Stimulated activated CD8-positive, alpha-beta memory T cell treated with anti-CD3 and anti-CD28 coated beads, Interleukin-7, amount 100 ng/mL, for 4 hours (primary cell): ENCODE results near the gene PRKCA.

ENCODE experiments used
- DNase-seq, 2 donors: peaks; one replicate each; pipeline ENCODE4 v3.0.0-alpha.2; 2020; ENCODE audit warnings: low read depth in 2 of 2

Gene PRKCA

DNA sequence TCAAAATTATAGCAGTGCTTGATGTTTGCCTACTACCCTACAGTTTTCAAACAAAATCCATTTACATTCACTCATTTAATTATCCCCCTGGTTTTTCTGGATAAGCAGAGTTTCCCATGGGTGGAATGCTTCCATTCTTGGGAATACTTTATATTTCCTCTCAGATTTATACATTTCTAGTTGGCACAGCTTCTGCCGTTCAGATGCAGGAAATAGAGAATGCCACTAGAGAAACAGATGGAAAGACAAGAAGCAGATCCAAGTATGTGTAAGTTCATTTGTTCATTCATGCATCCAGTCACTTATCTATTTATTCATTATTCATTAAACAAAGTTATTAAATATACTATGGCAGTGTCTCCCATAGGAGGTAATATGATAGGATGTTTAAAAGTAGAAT, 467.5 kb downstream of the PRKCA start:
- no peak for DNase-seq

DNA sequence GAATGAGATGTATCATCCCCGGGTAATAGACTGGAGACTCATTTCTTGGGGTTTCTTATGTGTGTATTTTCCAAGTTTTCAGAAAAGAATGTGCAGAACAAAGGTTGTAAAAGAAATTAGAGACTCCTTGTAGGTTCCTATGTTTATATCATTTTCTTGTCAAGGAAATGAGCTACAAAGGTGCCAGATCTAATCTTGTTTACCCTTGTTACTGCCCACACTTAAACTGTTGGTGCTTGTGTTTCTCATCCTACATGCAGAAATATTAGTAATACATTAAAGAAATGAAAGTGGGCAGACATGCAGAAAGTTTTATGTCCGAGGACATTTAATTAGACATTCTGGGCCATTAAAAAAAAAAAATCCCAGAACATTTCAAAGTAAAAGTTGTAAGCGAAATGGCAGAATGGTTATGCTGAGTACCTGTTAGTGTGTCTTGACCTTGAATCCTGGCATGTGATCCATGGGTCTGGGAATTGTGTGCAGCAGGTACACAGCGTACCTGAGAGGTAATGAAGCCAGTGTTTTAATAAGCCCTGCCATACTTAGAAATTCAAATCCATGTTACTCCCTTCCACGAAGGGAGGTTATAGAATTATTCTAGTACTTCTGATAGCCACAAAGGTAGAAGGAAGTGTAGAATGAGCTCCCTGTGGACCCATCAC, 469.9 kb downstream of the PRKCA start:
- DNase-seq: no peak

DNA sequence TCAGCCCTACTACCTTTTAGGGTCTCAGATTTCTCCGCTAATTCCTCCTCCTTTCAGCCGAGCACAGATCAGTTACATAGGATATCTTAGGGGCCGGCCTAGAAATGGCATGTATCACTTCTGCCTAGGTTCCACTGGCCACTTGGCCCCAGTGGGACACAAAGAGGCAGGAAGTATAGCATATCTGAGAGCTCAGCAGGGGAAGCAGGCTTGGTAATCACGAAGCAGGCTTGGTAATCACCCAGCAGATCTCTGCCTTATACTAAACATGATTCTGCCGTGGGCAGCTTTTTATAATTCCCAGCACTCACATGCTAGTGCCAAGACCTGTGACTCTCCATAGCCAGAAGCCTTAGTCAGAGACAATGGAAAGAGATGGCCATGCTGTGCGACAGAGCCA, 472.9 kb downstream of the PRKCA start:
- no peak for DNase-seq

DNA sequence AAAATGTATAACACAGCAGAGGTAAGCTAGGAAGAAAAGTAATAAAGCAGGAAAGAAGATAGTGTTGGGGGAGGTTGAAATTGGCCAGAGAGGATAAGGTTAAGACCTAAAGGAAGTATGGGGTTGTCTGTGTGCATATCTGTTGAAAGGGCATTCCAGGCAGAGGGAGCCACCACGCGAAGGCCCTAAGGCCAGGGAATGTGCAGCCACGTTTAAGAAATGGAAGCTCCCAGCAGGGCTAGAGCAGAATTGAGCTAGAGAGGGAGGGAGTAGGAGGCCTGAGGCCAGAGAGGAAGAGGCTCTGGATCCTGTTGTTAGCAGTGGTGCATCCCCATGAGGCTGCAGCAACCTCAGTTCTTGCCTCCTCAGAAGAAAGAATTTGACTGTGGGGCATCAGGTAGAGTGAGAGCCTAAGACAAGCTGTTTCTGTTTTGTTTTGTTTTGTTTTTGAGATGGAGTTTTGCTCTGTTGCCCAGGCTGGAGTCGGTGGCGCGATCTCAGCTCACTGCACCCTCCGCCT, 473.5 kb downstream of the PRKCA start:
- DNase-seq: no peak

DNA sequence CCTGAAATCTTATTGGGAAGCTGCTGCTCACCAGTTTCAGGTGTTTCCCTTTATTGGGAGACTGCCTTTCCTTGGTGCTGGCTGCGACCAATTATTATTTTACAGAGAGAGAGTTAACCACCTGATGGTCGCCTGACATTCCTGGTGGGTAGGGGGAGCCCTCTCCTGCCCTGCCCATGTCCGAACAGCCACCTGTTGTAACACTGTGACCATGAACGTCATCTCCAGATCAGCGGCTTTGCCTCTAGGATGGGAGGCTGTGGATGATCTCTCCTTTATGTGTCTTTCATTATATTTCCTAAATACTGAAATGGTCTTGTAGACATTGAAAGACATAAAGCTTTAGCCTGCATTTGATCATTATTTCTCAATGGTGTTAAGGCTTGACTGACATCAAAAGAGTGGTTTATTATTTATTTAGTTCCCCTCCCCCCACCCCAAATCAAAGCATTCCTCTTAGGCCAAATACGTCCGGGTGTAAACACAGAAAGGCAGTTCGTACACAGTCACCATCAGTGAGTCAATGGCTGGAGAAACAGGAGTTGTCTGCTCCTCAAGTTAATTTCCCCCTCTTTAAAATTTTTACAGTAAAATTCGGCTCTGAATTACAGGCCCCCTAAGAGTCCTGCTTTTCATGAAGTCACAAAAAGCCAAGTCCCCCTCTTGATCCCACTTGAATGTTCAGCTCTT, 474.7 kb downstream of the PRKCA start:
- DNase-seq: no peak

DNA sequence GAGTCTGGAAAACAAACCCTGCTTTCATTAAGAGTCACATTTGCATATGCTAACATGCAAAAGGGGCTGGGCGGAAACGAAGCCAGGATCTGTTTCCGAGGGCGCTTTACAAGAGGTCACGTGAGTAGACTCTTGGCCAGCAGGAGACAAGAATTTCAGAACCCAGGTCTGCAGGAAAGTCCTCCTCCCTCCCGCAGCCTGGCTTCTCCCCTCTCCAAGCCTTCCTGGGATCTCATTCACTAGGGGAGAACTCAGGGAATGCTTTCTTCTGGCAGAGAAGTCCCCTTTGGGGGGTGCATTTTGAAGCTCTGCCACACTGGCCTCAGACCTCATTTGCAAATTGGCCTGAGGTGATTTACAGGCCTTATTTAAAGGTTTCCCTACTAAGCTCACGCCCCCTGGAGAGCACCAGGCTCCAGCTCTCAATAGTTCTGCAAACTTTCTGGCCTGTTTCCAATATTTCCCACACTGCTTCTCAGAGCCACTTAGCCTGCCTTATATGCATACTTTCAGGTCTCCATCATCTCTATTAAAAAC, 475.3 kb downstream of the PRKCA start:
- no peak for DNase-seq

DNA sequence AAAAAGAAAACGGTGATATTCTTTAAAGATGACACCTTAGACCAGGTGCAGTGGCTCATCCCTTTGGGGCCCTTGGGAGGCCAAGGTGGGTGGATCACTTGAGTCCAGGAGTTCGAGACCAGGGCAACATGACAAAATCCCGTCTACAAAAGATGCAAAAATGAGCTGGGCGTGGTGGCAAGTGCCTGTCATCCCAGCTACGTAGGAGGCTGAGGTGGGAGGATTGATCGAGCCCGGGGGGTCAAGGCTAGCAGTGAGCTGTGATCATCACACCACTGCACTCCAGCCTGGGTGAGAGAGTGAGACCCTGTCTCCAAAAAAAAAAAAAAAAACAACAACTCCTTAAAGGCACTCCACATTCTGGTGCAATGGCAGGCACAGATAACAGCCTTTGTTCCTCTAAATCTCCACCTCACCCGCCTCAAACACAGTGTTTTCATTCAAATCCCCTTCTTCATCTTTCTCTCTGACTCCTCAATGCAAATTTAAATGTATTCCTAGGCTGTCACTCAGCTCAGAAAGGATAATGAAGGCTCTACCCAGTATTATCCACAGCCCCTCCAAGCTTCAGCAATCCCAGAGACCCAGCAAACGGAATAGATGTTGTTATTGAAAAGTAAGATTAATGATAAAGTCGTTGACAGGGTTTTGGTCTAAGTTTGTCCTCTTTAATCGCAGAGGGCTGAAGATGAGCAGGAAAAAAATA, 476.3 kb downstream of the PRKCA start:
- DNase-seq: no peak

DNA sequence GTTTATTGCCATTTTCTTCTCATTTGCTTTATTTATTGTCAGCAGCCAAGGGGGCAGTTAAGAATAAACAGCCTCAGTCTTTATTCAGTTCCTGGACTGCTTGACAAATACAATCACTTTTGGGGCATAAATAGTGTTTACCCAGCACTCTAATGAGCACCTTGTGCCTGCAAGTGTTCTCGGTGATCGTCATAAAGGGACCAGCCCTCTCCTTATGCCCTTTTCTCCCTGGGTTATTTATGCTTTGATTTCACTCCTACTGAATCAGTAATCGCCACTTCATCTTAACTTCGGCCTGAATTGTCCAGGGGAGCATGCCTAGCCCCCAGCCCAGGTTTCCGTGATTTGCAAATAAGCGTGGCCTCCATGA, 476.8 kb downstream of the PRKCA start:
- no peak for DNase-seq

DNA sequence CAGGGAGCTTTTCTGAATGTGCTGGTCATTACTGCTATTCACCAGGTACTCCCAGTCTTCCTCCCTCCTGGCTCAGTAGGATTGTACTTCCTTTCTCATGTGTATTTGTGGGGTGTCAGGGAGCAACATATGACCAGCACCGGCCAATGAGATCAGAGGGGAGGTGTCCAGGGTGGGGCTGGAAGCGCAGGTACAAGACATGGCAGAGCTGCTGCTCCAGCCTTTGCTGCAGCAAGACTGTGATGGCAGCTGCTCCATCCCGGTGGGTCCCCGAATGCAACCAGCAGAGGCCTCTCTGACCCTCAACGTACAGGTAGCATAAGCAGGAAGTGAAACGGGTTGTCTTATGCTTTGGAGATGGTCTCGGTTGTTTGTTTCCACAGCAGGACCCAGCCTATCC, 478.7 kb downstream of the PRKCA start:
- DNase-seq: no peak

DNA sequence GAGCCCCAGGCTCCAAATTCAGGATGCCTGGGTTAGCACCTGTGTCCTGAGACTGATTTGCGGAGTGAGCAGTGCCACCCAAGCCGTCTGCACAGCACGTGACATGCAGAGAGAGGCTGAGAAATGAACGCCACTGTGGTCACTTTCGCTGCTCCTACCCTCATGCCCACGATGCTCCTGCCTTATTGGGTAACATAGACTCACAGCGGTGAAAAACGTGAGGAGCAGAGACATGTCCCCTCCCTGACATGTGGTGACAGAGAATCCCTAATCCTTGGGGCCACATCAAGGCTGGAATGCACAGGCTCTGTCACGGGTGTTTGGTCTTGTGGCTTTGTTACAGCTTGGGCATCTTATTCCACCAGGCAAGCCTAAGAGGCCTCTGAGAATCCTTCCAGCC, 480.4 kb downstream of the PRKCA start:
- no peak for DNase-seq

DNA sequence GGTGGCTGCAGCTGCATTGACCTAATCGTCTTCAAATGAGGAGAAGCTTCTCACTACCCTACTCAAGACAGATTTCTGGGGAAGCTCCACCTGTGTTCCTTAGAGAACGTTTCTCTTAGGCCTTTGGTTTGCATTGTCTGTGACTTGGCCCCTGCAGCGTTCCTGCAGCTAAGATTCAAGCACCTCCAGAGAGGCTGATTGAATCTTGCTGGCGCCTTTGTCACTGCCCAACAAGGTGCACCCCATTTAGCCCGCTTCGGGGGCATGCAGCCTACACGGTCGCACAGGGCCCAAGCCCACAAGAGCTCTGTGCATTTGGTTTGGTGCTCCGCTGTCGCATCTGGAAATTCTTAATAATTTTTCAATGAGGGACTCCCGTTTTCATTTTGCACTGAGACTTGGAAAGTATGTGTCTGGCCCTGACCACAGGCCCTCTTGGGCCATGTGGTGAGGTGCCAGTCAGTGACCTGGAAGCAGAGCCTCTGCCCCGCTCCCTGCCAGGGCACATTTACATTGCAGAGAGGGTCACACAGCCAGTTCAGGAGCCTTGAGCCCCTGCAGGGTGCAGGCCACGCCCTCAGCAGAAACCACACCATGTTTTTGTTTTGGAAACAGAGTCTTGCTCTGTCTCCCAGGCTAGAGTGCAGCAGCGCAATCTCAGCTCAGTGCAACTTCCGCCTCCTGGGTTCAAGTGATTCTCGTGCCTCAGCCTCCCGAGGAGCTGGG, 481.4 kb downstream of the PRKCA start:
- DNase-seq: no peak

DNA sequence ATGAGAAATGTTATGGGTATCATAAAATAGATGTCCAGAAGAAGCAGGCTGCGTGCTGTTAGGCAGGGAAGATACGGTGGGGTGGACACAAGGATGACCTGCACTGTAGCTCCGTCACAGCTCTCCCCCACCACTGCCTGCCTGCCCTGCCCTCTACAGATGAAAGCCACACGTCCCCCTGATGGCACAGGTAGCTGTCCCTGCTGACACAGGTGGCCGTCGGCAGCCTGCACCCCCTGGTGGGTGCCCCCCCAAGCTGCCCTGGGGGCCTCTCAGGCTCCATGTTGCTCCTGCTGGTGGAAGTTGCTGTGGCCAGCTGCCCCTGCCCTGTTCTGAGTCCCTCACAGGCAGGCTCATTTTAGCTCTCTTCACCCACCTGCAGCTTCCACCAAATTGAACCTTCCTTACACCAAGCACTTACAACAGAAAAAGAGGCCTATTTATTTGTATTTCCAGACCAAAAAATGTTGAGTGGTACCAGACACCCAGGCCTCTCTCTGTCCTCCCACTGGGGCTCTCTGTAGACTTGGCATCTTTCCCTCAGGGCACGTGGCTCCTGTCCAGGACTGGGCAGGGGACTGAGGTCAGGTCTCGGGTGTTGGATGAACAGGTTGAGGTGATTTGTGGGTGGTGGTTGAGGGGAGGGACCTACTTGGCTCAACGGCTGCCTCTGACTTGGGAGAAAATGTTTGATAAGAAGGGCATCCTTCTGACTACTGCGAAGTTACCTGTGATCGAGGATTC, 482.4 kb downstream of the PRKCA start:
- no peak for DNase-seq

DNA sequence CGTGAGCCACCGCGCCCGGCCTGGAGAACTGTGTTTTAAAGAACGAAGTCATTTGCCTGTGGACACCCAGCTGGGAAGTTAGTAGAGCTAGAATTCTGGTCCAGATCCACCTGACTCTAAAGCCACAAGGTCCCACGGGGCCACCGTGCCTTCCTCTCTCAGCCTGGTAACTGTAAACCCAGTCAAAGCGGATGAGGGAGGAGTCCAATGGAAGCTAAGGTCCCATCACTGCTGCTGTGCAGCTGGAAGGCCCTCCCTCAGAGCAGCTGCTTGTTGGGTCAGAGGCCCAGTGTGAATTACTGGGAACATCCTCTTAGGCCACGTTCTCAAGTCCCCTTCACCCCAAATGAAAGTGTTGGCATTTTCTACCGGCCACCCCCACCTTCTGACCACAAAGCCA, 483.7 kb downstream of the PRKCA start:
- DNase-seq: no peak

DNA sequence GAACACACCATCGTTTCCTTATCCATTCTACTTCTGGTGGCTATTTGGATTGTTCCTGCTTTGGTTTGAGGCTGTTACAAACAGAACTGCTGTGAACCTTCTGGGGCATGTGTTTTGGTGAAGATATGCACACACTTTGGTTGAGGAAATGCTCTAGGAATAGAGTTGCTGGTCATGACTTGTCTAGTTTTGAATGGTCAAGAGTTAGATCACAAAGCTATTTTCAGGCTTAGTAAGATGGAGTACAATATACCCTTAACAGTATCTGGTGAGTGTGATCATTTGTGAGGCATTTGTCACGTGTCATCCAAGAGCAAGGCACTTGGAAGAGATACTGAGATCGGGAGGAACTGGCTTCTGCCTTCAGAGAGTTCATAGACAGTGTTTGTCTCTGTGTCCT, 485.5 kb downstream of the PRKCA start:
- no peak for DNase-seq

DNA sequence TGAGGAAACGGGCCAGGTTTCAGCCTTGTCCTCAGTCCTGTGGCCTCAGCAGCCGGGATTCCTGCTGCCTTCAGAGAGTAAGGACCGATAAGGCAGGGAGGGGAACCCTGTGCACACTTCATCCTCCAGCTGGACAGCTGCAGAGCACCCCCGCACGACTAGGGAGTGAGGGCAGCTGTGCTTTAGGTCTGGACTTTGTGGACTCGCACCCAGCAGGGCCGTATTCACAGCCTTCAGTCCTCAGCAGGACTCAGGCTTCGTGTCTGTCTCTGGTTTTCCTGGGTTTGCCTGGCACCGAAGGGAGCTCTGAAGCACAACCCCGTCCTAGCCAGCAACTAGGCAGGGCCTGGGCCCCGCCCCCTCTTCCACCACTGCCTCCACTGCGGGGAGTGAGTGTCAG, 486.7 kb downstream of the PRKCA start:
- no peak for DNase-seq

DNA sequence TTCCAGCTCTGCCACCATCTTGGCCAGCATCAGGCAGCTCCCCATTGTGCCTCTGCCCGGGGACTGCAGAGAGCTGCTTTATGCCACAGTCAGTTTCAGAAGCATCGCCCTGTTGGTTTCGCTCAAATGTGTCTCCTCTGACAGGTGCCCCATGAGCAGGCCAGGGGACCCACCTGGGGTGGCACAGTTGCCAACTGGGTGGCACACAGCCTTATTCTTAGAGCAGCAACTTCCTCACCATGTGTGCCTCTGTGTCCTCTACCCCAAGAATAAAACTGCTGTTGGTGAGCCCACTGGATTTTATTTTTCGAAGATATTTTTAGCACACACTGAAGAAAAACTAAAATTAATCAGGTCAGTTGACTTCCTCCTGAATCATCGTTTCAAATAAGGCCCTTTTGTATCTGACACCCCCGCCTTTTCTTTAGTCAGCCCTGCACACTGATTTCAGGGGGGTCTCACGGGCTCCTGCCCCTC, 487.6 kb downstream of the PRKCA start:
- no peak for DNase-seq

DNA sequence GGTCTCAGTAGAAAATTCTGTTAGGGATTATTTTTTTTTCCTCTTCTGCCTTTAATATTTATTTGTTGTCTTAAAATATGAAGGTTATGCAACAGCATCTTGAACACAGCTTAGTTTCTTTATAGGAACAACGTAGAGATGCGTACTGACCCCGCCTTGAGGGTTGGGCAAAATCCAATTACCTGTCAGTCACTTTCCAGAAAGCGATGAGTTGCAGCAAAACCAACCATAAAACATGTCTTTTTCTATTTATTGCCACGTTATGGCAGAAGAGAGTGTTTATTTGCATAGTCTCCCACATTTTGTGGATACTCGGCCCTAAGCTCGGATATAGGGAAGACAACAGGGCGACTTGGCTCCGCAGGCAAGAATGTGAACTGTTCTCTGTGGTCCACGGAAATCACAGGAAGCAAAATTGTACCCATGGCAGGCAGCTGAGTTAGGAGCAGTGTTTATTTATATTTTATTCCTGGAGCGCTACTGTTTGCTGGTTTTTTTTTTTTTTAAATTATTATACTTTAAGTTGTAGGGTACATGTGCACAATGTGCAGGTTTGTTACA, 488.2 kb downstream of the PRKCA start:
- no peak for DNase-seq

DNA sequence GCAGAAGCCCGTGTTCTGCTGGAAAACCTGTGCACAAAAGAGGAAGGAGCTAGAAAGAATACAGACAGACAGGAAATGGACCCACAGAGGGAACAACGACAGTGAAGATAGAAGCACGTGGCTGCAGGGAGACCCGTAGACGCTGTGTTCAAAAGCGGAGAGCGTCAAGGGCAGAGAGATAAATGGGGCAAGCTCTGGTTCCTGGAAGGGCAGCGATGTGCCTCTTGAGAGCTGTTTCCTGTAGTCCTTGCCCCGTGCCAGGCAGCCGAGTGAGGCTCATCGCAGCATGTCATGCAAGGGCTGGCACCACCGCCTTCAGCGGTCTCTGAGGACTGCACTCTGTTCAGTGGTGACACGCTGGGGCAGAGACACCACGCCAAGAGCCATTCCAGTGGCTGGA, 488.9 kb downstream of the PRKCA start:
- no peak for DNase-seq

DNA sequence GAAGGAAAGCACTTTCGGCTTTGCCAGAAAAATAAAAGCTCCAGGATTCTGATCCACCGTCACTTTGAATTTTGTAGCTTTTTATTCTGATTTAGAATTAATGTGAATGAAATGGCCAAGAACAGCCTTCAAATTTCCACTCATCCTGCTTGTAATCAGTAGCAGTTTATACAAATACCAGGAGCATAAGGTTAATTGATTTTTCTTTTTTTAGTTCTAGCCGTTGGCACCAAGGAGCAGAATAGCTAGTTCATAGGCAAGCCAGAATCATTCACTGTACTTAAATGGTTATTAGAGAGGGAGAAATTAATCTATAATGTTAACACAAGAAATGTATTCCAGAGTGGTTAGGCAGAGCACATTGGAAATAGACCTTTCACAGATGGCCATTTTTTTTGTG, 491.4 kb downstream of the PRKCA start:
- no peak for DNase-seq

DNA sequence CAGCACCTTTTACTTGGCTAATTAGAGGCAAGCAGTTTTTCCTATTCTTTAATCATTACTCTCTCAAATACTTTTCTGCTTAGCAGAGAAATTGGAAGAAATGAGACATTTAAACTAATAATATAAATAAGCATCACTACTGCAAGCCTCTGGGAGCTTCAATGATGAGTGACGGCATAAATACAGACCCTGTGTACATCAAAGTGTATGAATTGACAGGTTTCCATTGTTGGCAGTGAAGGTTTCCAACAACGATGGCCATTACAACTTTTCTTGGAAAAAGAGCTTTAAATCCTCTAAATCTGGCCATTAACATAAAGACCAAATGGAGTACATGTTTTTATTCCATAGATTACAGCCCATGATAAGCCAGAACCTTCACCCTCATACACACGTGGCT, 493.1 kb downstream of the PRKCA start:
- DNase-seq: no peak
